Measurements from ENCODE around the gene ASS1.

Gene ASS1

GRCh38 chr9:130535818-130536521, 91.2 kb downstream of the ASS1 start:
- peak; percentile 74 for DNase-seq (ENCODE audit: low spot score)

GRCh38 chr9:130536701-130537107, 91.9 kb downstream of the ASS1 start:
- no peak for DNase-seq (ENCODE audit: low spot score)

GRCh38 chr9:130537346-130538050, 92.7 kb downstream of the ASS1 start:
- DNase-seq (ENCODE audit: low spot score) = no peak

GRCh38 chr9:130539420-130540223, 94.9 kb downstream of the ASS1 start:
- DNase-seq (ENCODE audit: low spot score) = peak; percentile 40

GRCh38 chr9:130541533-130541932, 96.8 kb downstream of the ASS1 start:
- no peak for DNase-seq (ENCODE audit: low spot score)

- DNase-seq (ENCODE audit: low spot score) = no peak
Observed at GRCh38 chr9:130542038-130542437, 97.3 kb downstream of the ASS1 start.

- DNase-seq (ENCODE audit: low spot score) = no peak
Observed at GRCh38 chr9:130542457-130543228, 97.9 kb downstream of the ASS1 start.

GRCh38 chr9:130543368-130543767, 98.6 kb downstream of the ASS1 start:
- no peak for DNase-seq (ENCODE audit: low spot score)

- no peak for DNase-seq (ENCODE audit: low spot score)
Observed at GRCh38 chr9:130543859-130544258, 99.1 kb downstream of the ASS1 start.

GRCh38 chr9:130544364-130544763, 99.6 kb downstream of the ASS1 start:
- DNase-seq (ENCODE audit: low spot score) = no peak

GRCh38 chr9:130548103-130548502, 103.3 kb downstream of the ASS1 start:
- DNase-seq (ENCODE audit: low spot score) = no peak

- DNase-seq (ENCODE audit: low spot score) = no peak
Observed at GRCh38 chr9:130549093-130549735, 104.5 kb downstream of the ASS1 start.
